Uterus (tissue), 4 donors: ENCODE measurements around the gene CRYL1. TPM values are rescaled to one million over a fixed set of nuclear protein-coding genes. Genes with fewer than 3 reads are reported as not detected.

Source experiments
- DNase-seq, 2 donors: peaks; one replicate each; pipeline ENCODE4 v3.0.0-alpha.2; 2019 to 2020
- H3K27ac ChIP-seq, 2 donors: fragments of 200-600 bp; sonication (generic); 1 replicate in 1 of 2; 2 replicates in 1 of 2; pipeline ENCODE4 v1.5.1; 2016 to 2018
- H3K27me3 ChIP-seq, 2 donors: fragments of 200-600 bp; sonication (generic); one replicate each; pipeline ENCODE4 v1.5.1; 2018 to 2019; ENCODE audit warnings: control low read depth in 1 of 2
- H3K36me3 ChIP-seq, 2 donors: fragments of 200-600 bp; sonication (generic); one replicate each; pipeline ENCODE4 v1.5.1; 2019; ENCODE audit warnings: control low read depth in 1 of 2
- H3K4me1 ChIP-seq, 2 donors: fragments of 200-600 bp; sonication (generic); one replicate each; pipeline ENCODE4 v1.5.1; 2018 to 2019; ENCODE audit warnings: control low read depth in 1 of 2
- H3K4me3 ChIP-seq, 2 donors: fragments of 200-600 bp; sonication (generic); 1 replicate in 1 of 2; 2 replicates in 1 of 2; pipeline ENCODE4 v1.5.1; 2018 to 2019; ENCODE audit warnings: mild to moderate bottlenecking in 1 of 2
- H3K9me3 ChIP-seq, 2 donors: fragments of 200-600 bp; sonication (generic); one replicate each; pipeline ENCODE4 v1.5.1; 2019; ENCODE audit warnings: control low read depth in 1 of 2
- POLR2A ChIP-seq, 2 donors: fragments of 450-650 bp; IDR thresholded peaks; one replicate each; pipeline ENCODE4 v1.6.1; 2016; ENCODE audit warnings: antibody characterized with exemption in 2 of 2, mild to moderate bottlenecking in 1 of 2, moderate library complexity in 1 of 2
- intact Hi-C: fragments of 100-400 bp; cut with DNase I; formaldehyde crosslinking; loops from one replicate; pipeline ENCODE4 v1.15.1; 2023; ENCODE audit warnings: low total_unique reads
- total RNA-seq, 4 donors: library from RNA; depleted of rRNA in 3 of 4; stranded (reverse); fragments of >200 nt in 3 of 4; gene quantifications; one replicate each; pipeline versions ENCODE4 v1.1.0 to v1.2.4, GENCODE V29; 2014 to 2023
- TF ChIP-seq, protein P1 (sequence below), 4 experiments: fragments of 200-600 bp in 2 of 4; fragments of 450-650 bp in 2 of 4; sonication (generic) in 2 of 4; IDR thresholded peaks; one replicate each; pipeline ENCODE4 v1.5.1; 2016 to 2019; ENCODE audit warnings: antibody characterized with exemption in 4 of 4, mild to moderate bottlenecking in 2 of 4, moderate library complexity in 1 of 4
- donor health status: DM: yes; HTN: yes; CAD: no.

The CRYL1 gene
- total RNA-seq, 4 donors from 2014 or later = 35.6 to 90.4 (median 50.7) TPM

DNA sequence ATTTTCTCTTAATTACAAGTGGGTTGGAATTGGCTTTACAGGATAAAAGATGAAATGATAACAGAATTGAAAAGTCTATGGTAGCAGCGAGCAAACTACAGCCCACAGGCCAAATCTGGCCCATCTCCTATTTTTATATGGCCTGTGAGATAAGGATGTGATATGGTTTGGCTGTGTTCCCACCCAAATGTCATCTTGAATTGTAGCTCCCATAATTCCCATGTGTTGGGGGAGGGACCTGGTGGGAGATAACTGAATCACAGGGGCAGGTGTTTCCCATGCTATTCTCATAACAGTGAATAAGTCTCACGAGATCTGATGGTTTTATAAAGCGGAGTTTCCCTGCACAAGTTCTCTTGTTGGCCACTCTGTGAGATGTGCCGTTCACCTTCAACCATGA, 19.0 kb downstream of the CRYL1 start:
- no peak for DNase-seq
- no peak for TF ChIP-seq POLR2A (IDR thresholded peaks at IDR 0.05)
- TF ChIP-seq, protein P1, sequence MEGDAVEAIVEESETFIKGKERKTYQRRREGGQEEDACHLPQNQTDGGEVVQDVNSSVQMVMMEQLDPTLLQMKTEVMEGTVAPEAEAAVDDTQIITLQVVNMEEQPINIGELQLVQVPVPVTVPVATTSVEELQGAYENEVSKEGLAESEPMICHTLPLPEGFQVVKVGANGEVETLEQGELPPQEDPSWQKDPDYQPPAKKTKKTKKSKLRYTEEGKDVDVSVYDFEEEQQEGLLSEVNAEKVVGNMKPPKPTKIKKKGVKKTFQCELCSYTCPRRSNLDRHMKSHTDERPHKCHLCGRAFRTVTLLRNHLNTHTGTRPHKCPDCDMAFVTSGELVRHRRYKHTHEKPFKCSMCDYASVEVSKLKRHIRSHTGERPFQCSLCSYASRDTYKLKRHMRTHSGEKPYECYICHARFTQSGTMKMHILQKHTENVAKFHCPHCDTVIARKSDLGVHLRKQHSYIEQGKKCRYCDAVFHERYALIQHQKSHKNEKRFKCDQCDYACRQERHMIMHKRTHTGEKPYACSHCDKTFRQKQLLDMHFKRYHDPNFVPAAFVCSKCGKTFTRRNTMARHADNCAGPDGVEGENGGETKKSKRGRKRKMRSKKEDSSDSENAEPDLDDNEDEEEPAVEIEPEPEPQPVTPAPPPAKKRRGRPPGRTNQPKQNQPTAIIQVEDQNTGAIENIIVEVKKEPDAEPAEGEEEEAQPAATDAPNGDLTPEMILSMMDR (IDR thresholded peaks at IDR 0.05) = no peak
- no peaks in the 10 kb centered on the region for H3K27me3 ChIP-seq
- intact Hi-C loops = no loop called here
- H3K27ac ChIP-seq = no peak overlapping the region
- no peaks in the 10 kb centered on the region for H3K4me1 ChIP-seq
- H3K9me3 ChIP-seq = no peaks in the 10 kb centered on the region
- no peaks in the 10 kb centered on the region for H3K36me3 ChIP-seq
- no peak overlapping the region for H3K4me3 ChIP-seq

GRCh38 chr13:20505405-20506366, 20.0 kb downstream of the CRYL1 start:
- Histone ChIP-seq H3K4me3 (no peak overlapping the region), H3K4me1 (no peaks in the 10 kb centered on the region), H3K27ac (no peak overlapping the region), H3K27me3 (no peaks in the 10 kb centered on the region), H3K9me3 (no peaks in the 10 kb centered on the region), H3K36me3 (no peaks in the 10 kb centered on the region)
- TF ChIP-seq, protein P1 (IDR thresholded peaks at IDR 0.05) = no peak
- no peak for TF ChIP-seq POLR2A (IDR thresholded peaks at IDR 0.05)
- intact Hi-C loops = no loop called here
- DNase-seq = no peak

GRCh38 chr13:20503088-20504083, 22.3 kb downstream of the CRYL1 start:
- Histone ChIP-seq H3K4me3 (no peak overlapping the region), H3K27ac (no peak overlapping the region), H3K36me3 (no peaks in the 10 kb centered on the region), H3K27me3 (no peaks in the 10 kb centered on the region), H3K9me3 (no peaks in the 10 kb centered on the region), H3K4me1 (no peaks in the 10 kb centered on the region)
- no peak for DNase-seq
- intact Hi-C loops = no loop called here
- no peak for TF ChIP-seq POLR2A (IDR thresholded peaks at IDR 0.05)
- TF ChIP-seq, protein P1 (IDR thresholded peaks at IDR 0.05) = no peak

DNA sequence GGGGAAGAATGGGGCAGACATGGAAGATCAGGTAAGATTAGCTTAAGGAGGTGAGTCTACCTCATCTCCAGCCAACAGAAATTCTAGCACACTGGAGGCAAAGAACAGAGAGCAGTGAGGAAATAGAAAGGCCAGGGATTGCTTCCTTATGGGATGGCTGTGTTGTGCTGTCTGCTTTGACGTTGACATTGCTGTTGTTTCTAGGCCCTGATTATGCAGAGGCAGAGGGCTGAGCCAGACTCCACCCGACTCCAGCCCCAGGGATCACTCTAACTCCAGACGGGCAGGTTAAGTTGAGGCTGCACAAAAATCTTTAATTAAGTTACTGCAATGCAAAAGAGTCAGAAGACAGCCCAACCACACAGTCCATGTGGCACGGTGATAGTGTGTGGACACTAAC, 24.1 kb downstream of the CRYL1 start:
- H3K27ac ChIP-seq = no peak overlapping the region

More for the DNA sequence above, 24.1 kb downstream of the CRYL1 start:
- H3K4me1 ChIP-seq = no peaks in the 10 kb centered on the region
- H3K4me3 ChIP-seq = no peak overlapping the region
- H3K9me3 ChIP-seq = no peaks in the 10 kb centered on the region
- intact Hi-C loops = no loop called here
- DNase-seq = no peak
- no peaks in the 10 kb centered on the region for H3K36me3 ChIP-seq
- TF ChIP-seq POLR2A (IDR thresholded peaks at IDR 0.05) = no peak
- TF ChIP-seq, protein P1 (IDR thresholded peaks at IDR 0.05) = no peak
- no peaks in the 10 kb centered on the region for H3K27me3 ChIP-seq
